Right renal cortex interstitium (tissue), 3 donors: ENCODE data around the gene NETO2. TPM values are rescaled to one million over a fixed set of nuclear protein-coding genes. Genes with fewer than 3 reads are reported as not detected.
"Not testable (repeated sequence)": the region's sequence is repeated elsewhere in the genome, so short reads cannot be mapped to it uniquely, and the experiment has no call there.

Experiments
- DNase-seq, 3 donors: peaks; one replicate each; pipeline ENCODE4 v3.0.0-alpha.2; 2013; ENCODE audit warnings: low read depth in 3 of 3, low spot score in 2 of 3
- polyA plus RNA-seq, 3 donors: library from polyadenylated mRNA; unstranded; fragments of 120-200 nt; gene quantifications; one replicate each; pipeline ENCODE4 v1.2.1, GENCODE V29; 2013; ENCODE audit not compliant: insufficient read length in 3 of 3

The NETO2 gene
- polyA plus RNA-seq, 3 donors: 29.9 to 32.4 (median 30.2) TPM

DNA sequence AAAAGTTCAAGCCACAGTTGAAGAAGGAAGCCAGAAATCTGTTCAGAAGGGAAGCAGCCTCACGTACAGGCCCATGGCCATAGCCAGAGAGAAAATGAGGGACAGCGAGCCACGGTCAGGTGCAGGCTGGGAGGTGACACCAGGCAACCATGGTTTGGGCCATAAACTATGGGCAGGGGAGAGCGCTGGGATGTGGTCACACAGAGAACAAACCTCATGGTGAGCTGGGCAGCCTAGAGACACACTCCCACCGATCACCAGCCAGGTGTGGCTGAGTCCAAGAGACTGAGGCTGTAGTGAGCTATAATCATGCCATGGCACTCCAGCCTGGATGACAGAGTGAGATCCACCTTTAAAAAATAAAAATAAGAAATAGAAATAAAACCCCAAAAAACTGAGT is 76.5 kb downstream of the NETO2 start:
- no peak for DNase-seq

- no peak for DNase-seq
These were observed 77.7 kb downstream of the NETO2 start for GRCh38 chr16:47065766-47066688.

DNA sequence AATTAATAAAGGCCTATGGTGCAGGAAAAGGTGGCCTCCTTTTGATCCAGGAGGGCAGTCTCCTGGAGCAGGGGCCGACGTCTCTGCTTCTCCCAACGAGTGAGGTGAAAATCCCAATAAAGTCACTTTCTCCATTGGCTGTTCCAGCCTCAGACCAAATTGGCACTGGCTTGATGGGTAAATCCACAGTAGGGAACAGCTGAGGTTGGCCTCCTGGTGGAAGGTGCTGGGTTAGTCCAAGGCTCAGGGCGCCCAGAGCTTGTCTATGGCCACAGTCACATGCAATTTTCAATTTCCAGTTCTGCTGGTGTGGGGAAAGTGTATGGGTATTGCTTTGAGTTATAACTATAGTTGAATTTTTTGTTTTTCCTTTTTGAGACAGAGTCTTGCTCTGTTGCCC is 79.0 kb downstream of the NETO2 start:
- no peak for DNase-seq

DNA sequence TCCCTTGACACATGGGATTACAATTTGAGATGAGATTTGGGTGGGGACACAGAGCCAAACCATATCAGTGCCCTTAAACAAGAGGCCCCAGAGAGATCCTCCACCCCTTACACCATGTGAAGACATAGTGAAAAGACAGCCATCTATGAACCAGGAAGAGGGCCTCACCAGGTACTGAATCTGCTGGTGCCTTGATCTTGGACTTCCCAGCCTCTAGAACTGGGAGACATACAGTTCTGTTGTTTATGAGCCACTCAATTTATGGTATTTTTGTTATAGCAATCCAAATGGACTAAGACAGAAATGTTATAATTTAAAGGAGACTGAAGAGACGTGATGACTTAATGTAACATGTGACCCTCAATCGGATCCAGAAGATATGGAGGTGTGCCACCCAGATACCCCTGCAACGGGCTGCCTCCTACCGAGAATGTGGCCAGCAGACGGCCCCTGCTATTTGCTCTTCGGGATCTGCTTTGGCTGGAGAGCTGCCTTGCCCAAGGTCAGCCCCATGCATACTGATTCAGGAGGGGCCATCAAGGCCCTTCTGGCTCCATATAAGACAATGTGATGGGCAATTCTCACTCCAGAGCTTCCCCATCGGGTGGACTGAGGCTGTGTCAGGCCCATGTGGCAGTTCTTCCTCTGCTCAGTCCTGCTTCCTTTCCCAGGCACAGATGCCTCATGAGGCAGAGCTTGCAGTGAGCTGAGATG is 80.6 kb downstream of the NETO2 start:
- DNase-seq: no peak

DNA sequence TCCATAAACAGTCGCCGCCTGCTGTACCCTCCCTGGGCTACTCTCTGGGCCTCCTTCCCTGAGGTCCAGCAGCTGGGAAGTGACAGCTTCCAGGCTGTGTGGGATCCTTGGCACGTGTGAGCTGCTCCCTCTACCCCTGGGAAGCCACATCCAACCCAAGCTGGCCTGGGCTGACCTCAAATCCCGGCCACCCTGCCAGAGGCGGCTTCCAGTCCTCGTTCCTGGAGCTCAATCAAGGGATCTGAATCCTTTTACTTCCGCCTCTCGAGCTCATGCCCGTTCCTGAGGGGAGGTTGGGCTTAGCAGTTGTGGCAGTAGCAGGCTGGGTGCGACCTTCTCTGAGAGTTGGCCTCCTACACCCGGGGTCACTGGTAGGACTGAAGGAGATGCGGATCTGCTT is 82.5 kb downstream of the NETO2 start:
- DNase-seq: no peak

DNA sequence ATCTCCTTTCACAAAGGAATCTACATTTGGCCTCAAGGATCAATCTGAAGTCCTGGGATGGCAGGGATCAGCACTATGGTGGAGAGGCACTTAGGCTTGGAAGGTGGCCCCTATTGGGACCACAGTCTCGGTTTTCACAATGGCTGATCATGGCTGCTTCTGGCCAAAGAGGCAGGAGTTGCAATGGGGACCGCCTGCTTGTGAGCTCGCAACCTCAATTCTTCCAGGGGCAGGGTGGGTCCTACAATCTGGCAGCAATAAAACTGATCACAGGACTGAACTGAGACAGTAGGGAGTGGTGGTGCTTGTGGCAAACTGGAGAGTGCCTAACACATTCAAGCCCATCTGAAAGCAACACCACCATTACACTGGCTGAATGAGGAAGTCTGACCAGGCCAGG is 83.1 kb downstream of the NETO2 start:
- no peak for DNase-seq

- no peak for DNase-seq
These were observed 83.8 kb downstream of the NETO2 start for GRCh38 chr16:47059991-47060390.

DNA sequence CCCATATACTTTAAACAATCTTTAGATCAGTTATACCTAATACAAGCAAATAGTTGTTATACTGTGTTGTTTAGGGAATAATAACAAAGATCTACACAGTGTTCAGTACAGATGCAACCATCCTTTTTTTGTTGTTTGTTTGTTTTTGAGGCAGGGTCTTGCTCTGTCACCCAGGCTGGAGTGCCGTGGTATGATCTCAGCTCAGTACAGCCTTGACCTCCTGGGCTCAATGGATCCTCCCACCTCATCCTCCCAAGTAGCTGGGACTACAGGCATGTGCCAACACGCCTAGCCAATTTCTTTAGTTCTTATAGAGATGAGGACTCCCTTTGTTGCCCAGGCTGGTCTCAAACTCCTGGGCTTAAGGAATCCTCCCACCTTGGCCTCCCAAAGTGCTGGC is 84.6 kb downstream of the NETO2 start:
- DNase-seq: not testable (repeated sequence)

DNA sequence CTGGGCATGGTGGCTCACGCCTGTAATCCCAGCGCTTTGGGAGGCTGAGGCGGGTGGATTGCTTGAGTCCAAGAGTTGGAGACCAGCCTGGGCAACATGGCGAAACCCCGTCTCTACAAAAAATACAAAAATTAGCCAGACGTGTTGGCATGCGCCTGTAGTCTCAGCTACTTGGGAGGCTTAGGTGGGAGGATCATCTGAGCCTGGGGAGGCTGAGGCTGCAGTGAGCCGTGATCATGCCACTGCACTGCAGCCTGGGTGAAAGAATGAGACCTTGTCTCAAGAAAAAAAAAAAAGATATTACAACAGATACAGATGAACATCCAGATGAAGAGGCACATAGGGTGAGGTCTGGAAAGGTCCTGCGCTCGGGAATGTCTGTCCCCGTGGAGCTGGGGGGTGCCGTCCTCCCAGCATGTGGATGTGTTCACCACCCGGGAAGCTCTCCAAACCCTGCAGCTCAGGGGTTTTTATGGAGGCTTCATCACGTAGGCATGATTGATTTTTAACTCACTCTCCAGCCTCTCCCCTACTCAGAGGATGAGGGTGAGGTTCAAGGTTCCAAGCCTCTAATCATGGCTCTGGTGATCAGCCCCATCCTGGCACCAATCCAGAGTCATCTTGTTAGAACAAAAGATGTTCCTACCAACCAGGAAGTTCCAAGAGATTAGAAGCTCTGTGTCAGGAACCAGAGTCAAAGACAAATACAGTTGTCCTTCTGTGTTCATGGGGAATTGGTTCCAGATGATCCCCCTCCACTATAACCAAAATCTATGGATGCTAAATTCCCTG is 85.3 kb downstream of the NETO2 start:
- no peak for DNase-seq

GRCh38 chr16:47057630-47057993 is 86.1 kb downstream of the NETO2 start:
- DNase-seq: no peak

GRCh38 chr16:47056688-47057629 is 86.8 kb downstream of the NETO2 start:
- DNase-seq: no peak

GRCh38 chr16:47056061-47056460 is 87.7 kb downstream of the NETO2 start:
- DNase-seq: not testable (repeated sequence)

- DNase-seq: no peak
These were observed 88.4 kb downstream of the NETO2 start for GRCh38 chr16:47055136-47055885.

DNA sequence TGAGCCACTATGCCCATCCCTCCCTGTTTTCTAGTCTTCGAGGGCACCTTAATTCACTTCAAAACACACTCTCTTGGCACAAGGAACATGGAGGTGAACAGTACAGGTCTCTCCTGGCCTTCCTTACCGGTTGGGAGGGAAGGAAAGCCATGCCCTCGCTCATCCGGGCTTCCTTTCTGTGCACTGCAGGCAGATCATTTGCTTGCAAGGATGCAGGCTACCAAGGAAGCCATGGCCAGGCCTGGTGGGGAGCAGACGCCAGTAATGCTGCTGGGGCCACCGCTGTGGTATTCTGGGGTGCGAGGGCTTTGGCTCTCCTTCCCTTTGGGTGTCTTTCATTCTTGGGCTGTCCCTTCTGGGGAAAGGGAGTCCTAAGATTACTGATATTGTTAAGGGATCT is 89.4 kb downstream of the NETO2 start:
- DNase-seq: no peak

DNA sequence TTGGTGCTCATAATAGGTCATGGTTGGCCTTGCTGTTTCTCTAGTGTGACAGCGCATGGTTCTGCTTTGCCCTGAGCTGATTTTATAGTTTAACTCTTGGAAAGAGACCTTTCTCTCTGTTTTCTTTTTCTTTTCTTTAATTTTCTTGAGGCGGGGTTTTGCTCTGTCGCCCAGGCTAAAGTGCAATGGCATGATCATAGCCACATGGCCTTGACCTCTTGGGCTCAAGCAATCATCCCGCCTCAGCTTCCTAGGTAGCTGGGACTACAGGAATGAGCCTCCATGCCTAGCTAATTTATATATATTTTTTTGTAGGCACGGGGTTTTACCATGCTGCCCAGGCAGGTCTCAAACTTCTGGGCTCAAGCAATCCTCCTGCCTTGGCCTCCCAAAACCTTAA is 89.8 kb downstream of the NETO2 start:
- no peak for DNase-seq

GRCh38 chr16:47052666-47053640 is 90.8 kb downstream of the NETO2 start:
- DNase-seq: no peak

GRCh38 chr16:47051031-47051430 is 92.7 kb downstream of the NETO2 start:
- DNase-seq: no peak

DNA sequence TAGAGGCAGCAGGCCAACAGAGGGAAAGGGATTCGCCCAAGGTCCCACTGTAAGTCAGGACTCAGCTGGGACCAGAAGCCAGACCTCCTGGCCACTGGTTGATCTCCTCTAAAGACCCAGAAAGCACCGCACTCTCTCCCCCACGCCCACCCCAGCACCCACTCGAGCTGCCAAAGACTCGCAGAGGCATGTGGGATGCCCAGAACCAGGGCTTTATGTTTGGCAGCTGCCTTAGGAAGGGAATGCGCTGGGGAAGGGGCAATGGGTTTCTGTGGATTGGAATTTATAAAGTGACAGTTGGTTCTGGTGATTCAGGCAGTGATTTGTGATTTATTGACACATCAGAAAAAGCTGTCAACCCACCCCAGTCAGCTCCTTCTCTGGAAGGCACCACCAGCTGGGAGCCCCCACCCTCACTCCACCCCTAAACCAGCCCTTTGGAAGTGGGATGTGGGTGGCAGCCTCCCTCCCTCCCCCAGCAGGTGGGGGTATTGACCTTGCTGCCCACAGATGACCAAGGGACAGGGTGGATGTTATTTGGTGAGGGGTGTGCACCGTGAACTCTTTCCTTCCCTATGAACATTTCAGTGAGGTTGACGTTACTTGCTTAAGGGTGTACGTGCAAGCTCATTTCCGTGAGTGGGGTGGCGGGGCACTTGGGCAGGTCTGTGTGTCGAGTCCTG is 93.7 kb downstream of the NETO2 start:
- DNase-seq: no peak
